B cell (primary cell): ENCODE measurements around the gene AFDN. TPM values are rescaled to one million over a fixed set of nuclear protein-coding genes. Genes with fewer than 3 reads are reported as not detected.

Experiments
- ATAC-seq: fragments of 200-7000 bp; cut with Tn5 transposase; one replicate; pipeline ENCODE4 v1.10.0; 2021; ENCODE audit warnings: low read depth, mild to moderate bottlenecking, moderate number of reproducible peaks, moderate library complexity
- CTCF ChIA-PET: fragments of 350-600 bp; sonication (Branson Sonifier 250); formaldehyde crosslinking; loops from one replicate; lab custom pipeline; 2021; ENCODE audit warnings: antibody characterized with exemption, inconsistent platforms; lab: Charles Lee
- POLR2A ChIA-PET: fragments of 350-600 bp; sonication (Branson Sonifier 250); formaldehyde crosslinking; loops from one replicate; lab custom pipeline; 2021; ENCODE audit warnings: antibody characterized with exemption; lab: Charles Lee
- DNase-seq: peaks from one replicate; pipeline ENCODE4 v3.0.0; 2013
- H2AFZ ChIP-seq: 2 replicates; pipeline ENCODE4 v1.6.1; 2012; ENCODE audit warnings: mild to moderate bottlenecking, low read depth, low read length; ENCODE audit not compliant: insufficient read depth, poor library complexity, severe bottlenecking
- H3K27ac ChIP-seq, 2 donors: 1 replicate in 1 of 2; 2 replicates in 1 of 2; pipeline ENCODE4 v1.5.1; 2012 to 2013; ENCODE audit warnings: low read length in 2 of 2, mild to moderate bottlenecking in 2 of 2, moderate library complexity in 1 of 2
- H3K27me3 ChIP-seq, 4 experiments: fragments of 200-600 bp in 1 of 4; sonication (generic) in 1 of 4; replicated peaks in 1 of 4; 1 replicate in 2 of 4; 2 replicates in 2 of 4; pipeline versions ENCODE4 v1.6.1 to v1.7.0; 2013 to 2016; ENCODE audit warnings: low read length in 3 of 4, mild to moderate bottlenecking in 2 of 4, mixed read lengths in 1 of 4, moderate library complexity in 1 of 4; ENCODE audit not compliant: insufficient read depth in 4 of 4, control insufficient read depth in 3 of 4; ENCODE audit errors: control extremely low read depth in 1 of 4
- H3K36me3 ChIP-seq, 2 experiments: replicated peaks in 1 of 2; 1 replicate in 1 of 2; 2 replicates in 1 of 2; pipeline versions ENCODE4 v1.6.1 to v1.7.1; 2013; ENCODE audit warnings: low read length in 1 of 2; ENCODE audit not compliant: insufficient read depth in 2 of 2, control insufficient read depth in 1 of 2; ENCODE audit errors: control extremely low read depth in 1 of 2, extremely low read depth in 1 of 2
- H3K4me1 ChIP-seq, 2 donors: fragments of 200-600 bp in 1 of 2; sonication (generic) in 1 of 2; 1 replicate in 1 of 2; 2 replicates in 1 of 2; pipeline versions ENCODE4 v1.5.1 to v1.6.1; 2013 to 2017; ENCODE audit warnings: low read length in 2 of 2; ENCODE audit not compliant: control insufficient read depth in 2 of 2, insufficient read depth in 2 of 2
- H3K4me2 ChIP-seq: replicated peaks from 2 replicates; pipeline ENCODE3; 2012; ENCODE audit warnings: mild to moderate bottlenecking, low read depth, low read length; ENCODE audit not compliant: poor library complexity, severe bottlenecking
- H3K4me3 ChIP-seq, 5 experiments: fragments of 200-600 bp in 1 of 5; sonication (generic) in 1 of 5; 1 replicate in 3 of 5; 2 replicates in 2 of 5; pipeline versions ENCODE4 v1.5.1 to v1.7.0; 2011 to 2016; ENCODE audit warnings: low read length in 4 of 5, mild to moderate bottlenecking in 4 of 5, low read depth in 2 of 5, control low read depth in 1 of 5, moderate library complexity in 1 of 5; ENCODE audit not compliant: insufficient read depth in 1 of 5; ENCODE audit errors: control extremely low read depth in 1 of 5, extremely low read depth in 1 of 5
- H3K79me2 ChIP-seq: fragments of 200-600 bp; sonication (generic); one replicate; pipeline ENCODE4 v1.6.0; 2016; ENCODE audit warnings: low read length; ENCODE audit not compliant: control insufficient read depth, insufficient read depth
- H3K9ac ChIP-seq: fragments of 200-600 bp; sonication (generic); 2 replicates; pipeline ENCODE4 v1.6.1; 2017; ENCODE audit warnings: mild to moderate bottlenecking, low read length, moderate library complexity
- H3K9me3 ChIP-seq, 3 donors: one replicate each; pipeline versions ENCODE4 v1.6.1 to v1.7.1; 2013; ENCODE audit warnings: low read length in 2 of 3; ENCODE audit not compliant: control insufficient read depth in 2 of 3, insufficient read depth in 1 of 3; ENCODE audit errors: control extremely low read depth in 1 of 3
- H4K20me1 ChIP-seq: 2 replicates; pipeline ENCODE4 v1.6.0; 2012; ENCODE audit warnings: mild to moderate bottlenecking, low read length; ENCODE audit not compliant: insufficient read depth, control insufficient read depth, poor library complexity, severe bottlenecking
- H3K27ac Mint-ChIP-seq: one replicate; pipeline ENCODE4 v1.8.0; 2021; ENCODE audit warnings: mixed read lengths
- H3K27me3 Mint-ChIP-seq: one replicate; pipeline ENCODE4 v1.8.0; 2021; ENCODE audit warnings: mixed read lengths
- H3K4me1 Mint-ChIP-seq: one replicate; pipeline ENCODE4 v1.8.0; 2021; ENCODE audit warnings: mixed read lengths
- H3K4me3 Mint-ChIP-seq: one replicate; pipeline ENCODE4 v1.8.0; 2021; ENCODE audit warnings: mixed read lengths
- H3K9me3 Mint-ChIP-seq: one replicate; pipeline ENCODE4 v1.8.0; 2022; ENCODE audit warnings: mixed read lengths; ENCODE audit not compliant: insufficient read depth
- CTCF ChIP-seq: fragments of 200-600 bp; IDR thresholded peaks from one replicate; pipeline ENCODE4 v1.8.0; 2022; ENCODE audit warnings: antibody characterized with exemption, mild to moderate bottlenecking
- EZH2 ChIP-seq: IDR thresholded peaks from 2 replicates; pipeline ENCODE4 v1.6.1; 2012; ENCODE audit warnings: borderline replicate concordance, low read depth, mild to moderate bottlenecking, moderate library complexity, low read length; ENCODE audit not compliant: insufficient read depth, poor library complexity, severe bottlenecking
- WGBS: methylation state at CpG from one replicate; pipeline ENCODE4 v1.1.5; 2013; ENCODE audit warnings: missing lambda C conversion rate; ENCODE audit not compliant: insufficient coverage; 5-methylcytosine and 5-hydroxymethylcytosine counted together
- intact Hi-C: fragments of 100-400 bp; cut with micrococcal nuclease; formaldehyde crosslinking; loops from one replicate; pipeline ENCODE4 v1.10.0; 2022
- polyA plus RNA-seq: library from polyadenylated mRNA; depleted of rRNA; stranded (reverse); fragments of >200 nt; gene quantifications from 2 replicates; pipeline ENCODE4 v1.2.3, GENCODE V29; 2012
- total RNA-seq, 2 donors: library from RNA; stranded (reverse); fragments of 120-200 nt in 1 of 2; gene quantifications; 1 replicate in 1 of 2; 2 replicates in 1 of 2; pipeline versions ENCODE4 v1.2.3 to v1.2.4, GENCODE V29; 2013 to 2022

The AFDN gene
- total and polyA plus RNA-seq, 2 donors (not counting 1 experiment from before 2014, with no cell fraction given): 15.4 to 70.5 TPM

GRCh38 chr6:167962711-167963110 is 136.0 kb downstream of the AFDN start:
- ChIA-PET POLR2A (no interaction called here), CTCF (no interaction called here)
- no peaks in the 10 kb centered on the region for H3K27me3 ChIP-seq
- H3K4me3 ChIP-seq: no peak overlapping the region
- no peaks in the 10 kb centered on the region for H3K36me3 ChIP-seq
- H3K27me3 Mint-ChIP-seq: no peaks in the 10 kb centered on the region
- no peaks in the 10 kb centered on the region for H4K20me1 ChIP-seq
- ATAC-seq (no peak), DNase-seq (no peak)
- intact Hi-C loops: no loop called here
- H3K79me2 ChIP-seq: no peaks in the 10 kb centered on the region
- H3K27ac ChIP-seq: no peak overlapping the region
- TF ChIP-seq CTCF: no peak
- no peak for TF ChIP-seq EZH2
- no peaks in the 10 kb centered on the region for H3K4me1 ChIP-seq
- H3K9ac ChIP-seq: no peak overlapping the region
- WGBS: no CpG with 5 or more reads among the region's 5 CpGs
- no peak overlapping the region for H3K4me2 ChIP-seq
- H2AFZ ChIP-seq: no peak overlapping the region
- H3K9me3 ChIP-seq: no peaks in the 10 kb centered on the region
- H3K27ac Mint-ChIP-seq: no peak overlapping the region
- no peak overlapping the region for H3K4me3 Mint-ChIP-seq
- no peaks in the 10 kb centered on the region for H3K9me3 Mint-ChIP-seq
- H3K4me1 Mint-ChIP-seq: no peaks in the 10 kb centered on the region

- Mint-ChIP-seq H3K27ac (no peak overlapping the region), H3K9me3 (no peaks in the 10 kb centered on the region), H3K4me3 (no peak overlapping the region), H3K27me3 (no peaks in the 10 kb centered on the region), H3K4me1 (no peaks in the 10 kb centered on the region)
- H3K27ac ChIP-seq: no peak overlapping the region
- no peak overlapping the region for H3K4me3 ChIP-seq
- no peaks in the 10 kb centered on the region for H3K27me3 ChIP-seq
- intact Hi-C loops: no loop called here
- DNase-seq (no peak), ATAC-seq (no peak)
- H3K9me3 ChIP-seq: no peaks in the 10 kb centered on the region
- no peaks in the 10 kb centered on the region for H3K4me1 ChIP-seq
- POLR2A ChIA-PET: no interaction called here
- no peaks in the 10 kb centered on the region for H4K20me1 ChIP-seq
- H2AFZ ChIP-seq: no peak overlapping the region
- WGBS: over 99% methylated on average over 7 of the region's 8 CpGs
- TF ChIP-seq CTCF (no peak), EZH2 (no peak)
- no peaks in the 10 kb centered on the region for H3K36me3 ChIP-seq
- no peak overlapping the region for H3K4me2 ChIP-seq
- CTCF ChIA-PET: no interaction called here
- no peak overlapping the region for H3K9ac ChIP-seq
- H3K79me2 ChIP-seq: no peaks in the 10 kb centered on the region
Observed at GRCh38 chr6:167963589-167964057, 136.9 kb downstream of the AFDN start.
